Stimulated activated CD4-positive, alpha-beta T cell treated with anti-CD3 and anti-CD28 coated beads, TNF-alpha, amount 100 ng/mL, for 1 hour (primary cell): ENCODE data around the gene QKI.
A peak's percentile ranks its signal among the peaks of the same experiment; 100 is the strongest.
"Not testable (repeated sequence)": the region's sequence is repeated elsewhere in the genome, so short reads cannot be mapped to it uniquely, and the experiment has no call there.

ENCODE experiments used
- DNase-seq, 3 donors: peaks; one replicate each; pipeline ENCODE4 v3.0.0-alpha.2; 2020; ENCODE audit warnings: low read depth in 3 of 3, low spot score in 1 of 3

QKI gene

GRCh38 chr6:163414117-163414945 is at the start of gene QKI:
Gene QKI, plus strand, starts transcription at chr6:163414718. Its CDS starts 476 bp downstream, at chr6:163415194.
- DNase-seq, result peak; percentile 59 to 76 (median 74)

- no peak for DNase-seq
These were observed 48.2 kb upstream of the QKI start for GRCh38 chr6:163366288-163366687.

GRCh38 chr6:163367497-163368183 is 46.9 kb upstream of the QKI start:
- DNase-seq, result no peak

GRCh38 chr6:163369141-163369540 is 45.4 kb upstream of the QKI start:
- no peak for DNase-seq

GRCh38 chr6:163369628-163370365 is 44.7 kb upstream of the QKI start:
- DNase-seq, result no peak

GRCh38 chr6:163370464-163371117 is 43.9 kb upstream of the QKI start:
- no peak for DNase-seq

- no peak for DNase-seq
These were observed 43.4 kb upstream of the QKI start for GRCh38 chr6:163371129-163371528.

- no peak for DNase-seq
These were observed 41.3 kb upstream of the QKI start for GRCh38 chr6:163373240-163373639.

- DNase-seq, result no peak
These were observed 39.2 kb upstream of the QKI start for GRCh38 chr6:163375361-163375760.

GRCh38 chr6:163376187-163376586 is 38.3 kb upstream of the QKI start:
- no peak for DNase-seq

GRCh38 chr6:163377561-163377960 is 37.0 kb upstream of the QKI start:
- DNase-seq, result no peak

- DNase-seq, result no peak
These were observed 34.3 kb upstream of the QKI start for GRCh38 chr6:163380216-163380615.

- no peak for DNase-seq
These were observed 33.3 kb upstream of the QKI start for GRCh38 chr6:163381118-163381756.

- not testable (repeated sequence) for DNase-seq
These were observed 31.1 kb upstream of the QKI start for GRCh38 chr6:163383396-163383795.

GRCh38 chr6:163383912-163384311 is 30.6 kb upstream of the QKI start:
- no peak for DNase-seq

- DNase-seq, result no peak
These were observed 30.0 kb upstream of the QKI start for GRCh38 chr6:163384510-163384909.

GRCh38 chr6:163385503-163385902 is 29.0 kb upstream of the QKI start:
- DNase-seq, result not testable (repeated sequence)

- DNase-seq, result no peak
These were observed 28.1 kb upstream of the QKI start for GRCh38 chr6:163386329-163386908.

- DNase-seq, result no peak
These were observed 27.2 kb upstream of the QKI start for GRCh38 chr6:163387317-163387716.

GRCh38 chr6:163389354-163389753 is 25.2 kb upstream of the QKI start:
- DNase-seq, result no peak
